ENCODE results near the gene TP53INP2.
"Not testable (repeated sequence)": the region's sequence is repeated elsewhere in the genome, so short reads cannot be mapped to it uniquely, and the experiment has no call there.

The TP53INP2 gene

GRCh38 chr20:34711813-34712430 is 7.8 kb downstream of the TP53INP2 start:
- no peak for DNase-seq
- Histone ChIP-seq H3K27me3 (ENCODE audit: insufficient read depth, low read depth, severe bottlenecking) (no peaks in the 10 kb centered on the region), H3K9me3 (ENCODE audit: severe bottlenecking) (no peaks in the 10 kb centered on the region), H3K4me3 (ENCODE audit: low read depth, low read length) (no peak overlapping the region), H3K36me3 (peaks cover 23% of the 10 kb centered on the region), H3K27ac (no peak overlapping the region)
- TF ChIP-seq, protein P1, sequence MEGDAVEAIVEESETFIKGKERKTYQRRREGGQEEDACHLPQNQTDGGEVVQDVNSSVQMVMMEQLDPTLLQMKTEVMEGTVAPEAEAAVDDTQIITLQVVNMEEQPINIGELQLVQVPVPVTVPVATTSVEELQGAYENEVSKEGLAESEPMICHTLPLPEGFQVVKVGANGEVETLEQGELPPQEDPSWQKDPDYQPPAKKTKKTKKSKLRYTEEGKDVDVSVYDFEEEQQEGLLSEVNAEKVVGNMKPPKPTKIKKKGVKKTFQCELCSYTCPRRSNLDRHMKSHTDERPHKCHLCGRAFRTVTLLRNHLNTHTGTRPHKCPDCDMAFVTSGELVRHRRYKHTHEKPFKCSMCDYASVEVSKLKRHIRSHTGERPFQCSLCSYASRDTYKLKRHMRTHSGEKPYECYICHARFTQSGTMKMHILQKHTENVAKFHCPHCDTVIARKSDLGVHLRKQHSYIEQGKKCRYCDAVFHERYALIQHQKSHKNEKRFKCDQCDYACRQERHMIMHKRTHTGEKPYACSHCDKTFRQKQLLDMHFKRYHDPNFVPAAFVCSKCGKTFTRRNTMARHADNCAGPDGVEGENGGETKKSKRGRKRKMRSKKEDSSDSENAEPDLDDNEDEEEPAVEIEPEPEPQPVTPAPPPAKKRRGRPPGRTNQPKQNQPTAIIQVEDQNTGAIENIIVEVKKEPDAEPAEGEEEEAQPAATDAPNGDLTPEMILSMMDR (IDR thresholded peaks at IDR 0.05; ENCODE audit: low read depth, low read length) = no peak

DNA sequence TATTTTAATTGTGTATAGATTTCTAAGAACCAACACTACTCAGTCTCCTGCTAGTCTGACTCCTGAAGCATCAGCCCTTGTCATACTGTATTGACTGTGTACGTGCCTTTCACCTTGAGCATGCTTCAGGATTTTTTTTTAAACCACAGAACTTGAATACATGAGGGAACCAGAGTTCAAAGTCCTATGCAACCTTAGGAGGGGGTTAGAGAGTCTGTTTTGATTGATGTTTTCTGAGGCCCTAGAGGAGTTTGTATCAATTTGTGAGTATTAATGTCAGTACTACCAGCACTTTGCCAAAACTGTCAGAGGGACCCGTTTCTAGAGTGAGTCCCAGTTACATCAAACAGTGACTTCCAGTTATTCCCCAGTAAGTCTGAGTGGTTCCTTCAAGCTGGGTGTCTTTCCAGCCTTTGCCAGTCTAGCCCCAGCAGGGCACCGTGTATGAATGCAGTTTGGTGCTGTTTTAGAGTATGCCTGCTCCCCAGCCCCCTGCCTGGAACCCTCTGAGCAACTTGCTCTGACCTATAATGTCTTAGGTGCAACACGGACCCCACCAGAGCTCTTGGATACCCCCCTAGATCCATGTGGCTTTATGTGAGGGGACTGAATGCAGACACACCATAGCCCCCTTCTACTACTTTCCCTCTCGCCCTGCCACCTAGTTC is 8.5 kb downstream of the TP53INP2 start:
- Histone ChIP-seq H3K9me3 (ENCODE audit: severe bottlenecking) (no peaks in the 10 kb centered on the region), H3K36me3 (peaks cover 23% of the 10 kb centered on the region), H3K27ac (no peak overlapping the region), H3K4me3 (ENCODE audit: low read depth, low read length) (no peak overlapping the region), H3K27me3 (ENCODE audit: insufficient read depth, low read depth, severe bottlenecking) (no peaks in the 10 kb centered on the region)
- TF ChIP-seq, protein P1 (IDR thresholded peaks at IDR 0.05; ENCODE audit: low read depth, low read length) = no peak
- DNase-seq = no peak

DNA sequence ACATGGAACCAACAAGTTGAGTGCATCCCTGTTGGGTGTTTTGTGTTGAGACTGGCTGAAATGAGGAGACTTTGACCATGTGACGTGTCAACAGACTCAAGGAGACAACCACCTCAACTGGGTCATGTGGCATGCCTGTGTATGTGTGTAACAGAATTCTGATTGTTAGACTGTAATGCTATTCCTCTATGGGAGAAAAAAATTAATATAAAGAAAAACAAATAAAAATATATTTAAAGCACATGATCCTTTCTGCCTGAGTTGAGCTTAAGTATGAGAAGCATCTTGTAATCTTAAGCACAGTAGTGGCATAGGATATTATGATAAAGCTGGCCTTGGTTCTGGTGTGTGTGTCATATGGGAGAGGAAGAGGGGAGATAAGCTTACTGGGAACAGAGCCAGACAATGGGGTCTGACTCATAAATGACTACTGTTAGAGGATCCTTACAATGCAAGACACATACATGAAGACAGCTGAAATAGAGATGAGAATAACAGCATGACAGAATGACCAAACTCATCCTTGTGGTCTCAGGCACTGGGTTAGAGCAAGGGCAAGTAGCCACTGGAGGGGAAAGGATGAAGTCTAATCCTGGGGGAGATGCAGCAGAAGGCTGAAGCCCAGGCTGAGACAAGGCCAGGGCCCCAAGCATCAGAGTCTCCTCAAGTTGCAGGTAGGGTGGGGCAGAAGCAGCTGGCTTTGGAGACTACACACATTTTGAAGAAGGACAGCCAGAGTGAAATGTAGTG is 9.2 kb downstream of the TP53INP2 start:
- DNase-seq = no peak
- H3K27me3 ChIP-seq (ENCODE audit: insufficient read depth, low read depth, severe bottlenecking) = no peaks in the 10 kb centered on the region
- no peak overlapping the region for H3K27ac ChIP-seq
- peaks cover 23% of the 10 kb centered on the region for H3K36me3 ChIP-seq
- no peak overlapping the region for H3K4me3 ChIP-seq (ENCODE audit: low read depth, low read length)
- no peaks in the 10 kb centered on the region for H3K9me3 ChIP-seq (ENCODE audit: severe bottlenecking)
- TF ChIP-seq, protein P1 (IDR thresholded peaks at IDR 0.05; ENCODE audit: low read depth, low read length) = no peak

GRCh38 chr20:34713944-34714515 is 9.9 kb downstream of the TP53INP2 start:
- not testable (repeated sequence) for H3K27me3 ChIP-seq (ENCODE audit: insufficient read depth, low read depth, severe bottlenecking); H3K9me3 ChIP-seq (ENCODE audit: severe bottlenecking); H3K27ac ChIP-seq; DNase-seq; H3K4me3 ChIP-seq (ENCODE audit: low read depth, low read length)
- H3K36me3 ChIP-seq = peaks cover 23% of the 10 kb centered on the region

- Histone ChIP-seq H3K27ac (no peak overlapping the region), H3K27me3 (ENCODE audit: insufficient read depth, low read depth, severe bottlenecking) (no peaks in the 10 kb centered on the region), H3K4me3 (ENCODE audit: low read depth, low read length) (no peak overlapping the region), H3K9me3 (ENCODE audit: severe bottlenecking) (no peaks in the 10 kb centered on the region), H3K36me3 (peaks cover 25% of the 10 kb centered on the region)
- TF ChIP-seq, protein P1 (IDR thresholded peaks at IDR 0.05; ENCODE audit: low read depth, low read length) = no peak
- DNase-seq = no peak
These were observed 11.2 kb downstream of the TP53INP2 start for GRCh38 chr20:34715384-34715783.

DNA sequence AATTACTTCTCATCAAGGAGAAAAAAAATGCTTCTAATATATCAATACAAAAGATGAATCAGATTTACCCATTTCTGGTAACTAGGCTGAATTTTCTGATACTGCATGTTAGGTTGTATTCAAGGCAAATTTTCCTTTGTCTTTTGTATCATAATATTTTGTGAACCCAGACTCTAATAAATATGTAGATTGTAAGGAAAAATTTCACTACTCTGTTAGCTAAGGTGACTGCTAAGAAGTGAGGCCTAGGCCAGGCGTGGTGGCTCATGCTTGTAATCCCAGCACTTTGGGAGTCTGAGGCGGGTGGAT is 12.7 kb downstream of the TP53INP2 start:
- peaks cover 22% of the 10 kb centered on the region for H3K36me3 ChIP-seq
- TF ChIP-seq, protein P1 (IDR thresholded peaks at IDR 0.05; ENCODE audit: low read depth, low read length) = no peak
- H3K27ac ChIP-seq = no peak overlapping the region

More for the DNA sequence above, 12.7 kb downstream of the TP53INP2 start:
- Histone ChIP-seq H3K27me3 (ENCODE audit: insufficient read depth, low read depth, severe bottlenecking) (no peaks in the 10 kb centered on the region), H3K9me3 (ENCODE audit: severe bottlenecking) (no peaks in the 10 kb centered on the region), H3K4me3 (ENCODE audit: low read depth, low read length) (no peak overlapping the region)
- no peak for DNase-seq
